Mucosa of descending colon (tissue), 3 donors: ENCODE measurements around the gene C1orf50. TPM values are rescaled to one million over a fixed set of nuclear protein-coding genes. Genes with fewer than 3 reads are reported as not detected.

ENCODE experiments used
- ATAC-seq: fragments of 200-7000 bp; cut with Tn5 transposase; one replicate; pipeline ENCODE4 v1.9.1; 2020; ENCODE audit warnings: mild to moderate bottlenecking, moderate library complexity
- DNase-seq, 3 donors: peaks; one replicate each; pipeline ENCODE4 v3.0.0-alpha.2; 2020
- H3K36me3 ChIP-seq: fragments of 200-600 bp; one replicate; pipeline ENCODE4 v1.8.0; 2021; ENCODE audit warnings: low read depth, mild to moderate bottlenecking
- H3K4me1 ChIP-seq: fragments of 200-600 bp; one replicate; pipeline ENCODE4 v1.8.0; 2021; ENCODE audit warnings: low read depth, mild to moderate bottlenecking
- H3K4me3 ChIP-seq: fragments of 200-600 bp; one replicate; pipeline ENCODE4 v1.8.0; 2021; ENCODE audit warnings: mild to moderate bottlenecking
- H3K9me3 ChIP-seq: fragments of 200-600 bp; one replicate; pipeline ENCODE4 v1.8.0; 2021; ENCODE audit warnings: mild to moderate bottlenecking
- CTCF ChIP-seq: fragments of 200-600 bp; IDR thresholded peaks from one replicate; pipeline ENCODE4 v1.8.0; 2022; ENCODE audit warnings: antibody characterized with exemption, mild to moderate bottlenecking
- intact Hi-C, 2 donors: fragments of 100-400 bp; cut with DNase I in 1 of 2; cut with micrococcal nuclease in 1 of 2; formaldehyde crosslinking; loops; one replicate each; pipeline versions ENCODE4 v1.11.0 to v1.11.1; 2022; cut with DNase I, micrococcal nuclease
- total RNA-seq, 3 donors: library from RNA; stranded (reverse); fragmentation: NEBNext Ultra II Directional in 2 of 3; extraction: Animal tissue kit (Norgen Biotek cat#: 25700) in 2 of 3; gene quantifications; one replicate each; pipeline versions ENCODE4 v1.2.1 to v1.2.4, GENCODE V29; 2021 to 2023
- donor health status: DM: no; HTN: no; CAD: no; lungs with moderate emphysema.
- donor health status: DM: no; HTN: no; CAD: no.
- donor health status: DM: no; HTN: yes; CAD: no.

Gene C1orf50
- total RNA-seq, 3 donors from 2014 or later: 4.4 to 9.8 (median 7.1) TPM

GRCh38 chr1:42741706-42742105, 25.3 kb upstream of the C1orf50 start:
- Histone ChIP-seq H3K36me3 (no peaks in the 10 kb centered on the region), H3K9me3 (no peaks in the 10 kb centered on the region), H3K4me3 (no peak overlapping the region), H3K4me1 (peaks cover 3% of the 10 kb centered on the region)
- ATAC-seq: no peak
- peak in 1 of 3 donors; percentile 5 for DNase-seq
- TF ChIP-seq CTCF: no peak
- intact Hi-C loops: loop anchor here in 1 of 2 donors (10.0 kb wide), 1 partner anchor 167 kb away; no protein-coding TSS in a partner anchor

- TF ChIP-seq CTCF: no peak
- peaks cover 3% of the 10 kb centered on the region for H3K4me1 ChIP-seq
- no peak for ATAC-seq
- H3K9me3 ChIP-seq: no peaks in the 10 kb centered on the region
- peak in 1 of 3 donors; percentile 16 for DNase-seq
- H3K4me3 ChIP-seq: no peak overlapping the region
- intact Hi-C loops: loop anchor here in 1 of 2 donors (10.0 kb wide), 1 partner anchor 167 kb away; no protein-coding TSS in a partner anchor
- H3K36me3 ChIP-seq: no peaks in the 10 kb centered on the region
Measured at GRCh38 chr1:42742141-42742540, 24.9 kb upstream of the C1orf50 start.

DNA sequence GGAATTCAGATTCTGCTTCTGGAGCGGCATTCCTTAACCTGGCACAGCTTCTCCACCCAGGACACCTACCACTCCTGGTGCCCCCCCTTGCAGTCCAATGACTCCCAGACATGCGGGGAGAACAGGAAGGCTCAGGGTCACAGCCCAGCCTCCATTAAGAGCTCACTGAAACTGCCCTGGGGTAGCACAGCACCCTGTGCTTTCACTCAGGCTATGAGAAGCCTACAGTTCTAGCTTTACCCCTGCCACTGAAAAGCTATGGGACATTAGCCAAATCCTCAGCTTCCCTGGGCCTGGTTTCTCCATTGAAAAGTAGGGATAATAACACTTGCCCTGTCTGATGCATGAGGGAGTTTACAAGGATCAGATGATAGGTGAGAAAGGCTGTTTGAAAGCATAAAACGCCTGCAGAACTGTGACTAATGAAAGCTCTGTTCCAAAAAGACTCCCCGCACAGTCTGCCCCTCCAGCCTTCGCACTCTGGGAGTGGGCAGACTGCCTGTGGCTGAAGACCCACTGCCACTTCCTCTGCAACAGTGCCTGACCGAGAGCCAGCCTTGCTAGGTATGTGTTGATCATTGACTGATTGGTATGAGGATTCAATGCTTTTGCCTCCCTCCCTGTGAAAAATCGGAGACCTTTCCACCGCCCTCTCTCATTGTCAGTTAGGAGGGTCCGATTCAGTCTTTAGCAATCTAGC, 24.3 kb upstream of the C1orf50 start:
- DNase-seq: peak in 1 of 3 donors; percentile 1
- Histone ChIP-seq H3K4me1 (peaks cover 3% of the 10 kb centered on the region), H3K4me3 (no peak overlapping the region), H3K36me3 (no peaks in the 10 kb centered on the region), H3K9me3 (no peaks in the 10 kb centered on the region)
- ATAC-seq: no peak
- intact Hi-C loops: loop anchor here in 1 of 2 donors (10.0 kb wide), 1 partner anchor 168 kb away; no protein-coding TSS in a partner anchor
- TF ChIP-seq CTCF: no peak

DNA sequence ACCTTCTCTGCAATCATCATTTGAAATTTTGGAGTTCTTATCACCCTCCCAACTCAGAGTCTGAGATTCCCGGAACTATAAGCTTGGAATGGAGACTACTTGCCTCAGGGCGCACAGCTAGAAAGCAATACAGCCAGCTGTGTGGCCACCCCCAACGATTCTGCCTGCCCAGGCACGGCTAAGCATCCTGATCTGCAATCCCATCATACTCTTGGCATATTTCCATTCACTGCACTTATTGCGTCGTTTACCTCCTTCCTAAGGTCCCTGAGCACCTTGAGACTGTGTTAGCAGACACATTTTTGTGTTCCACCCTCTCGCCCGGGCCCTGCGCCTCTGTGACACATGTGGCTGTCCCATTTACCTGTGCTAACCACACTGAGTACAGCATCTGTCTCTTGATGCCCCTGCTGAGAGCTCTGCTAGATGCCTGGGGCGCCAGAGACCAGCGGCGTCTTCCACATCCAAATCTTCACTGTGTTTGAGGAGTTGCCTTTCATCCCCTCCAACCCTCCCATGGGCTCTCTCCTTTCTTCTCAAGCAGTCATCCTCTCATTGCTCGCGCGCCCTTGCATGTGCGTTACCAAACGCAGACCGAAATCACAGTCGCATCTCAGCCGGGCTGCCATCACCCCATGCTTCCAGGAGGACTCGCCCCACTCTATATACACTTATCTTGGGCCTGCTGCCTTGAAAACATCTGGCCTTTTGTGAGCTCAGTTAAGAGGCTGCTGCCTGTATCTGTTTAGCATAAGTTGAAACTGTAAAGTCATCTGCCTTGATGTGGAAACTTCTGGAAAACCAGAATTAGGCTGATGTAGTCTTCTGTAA, 23.5 kb upstream of the C1orf50 start:
- TF ChIP-seq CTCF: no peak
- intact Hi-C loops: loop anchor here in 1 of 2 donors (10.0 kb wide), 1 partner anchor 169 kb away; no protein-coding TSS in a partner anchor
- no peak overlapping the region for H3K4me3 ChIP-seq
- ATAC-seq (no peak), DNase-seq (peak in 1 of 3 donors; percentile 19)
- H3K4me1 ChIP-seq: peaks cover 3% of the 10 kb centered on the region
- no peaks in the 10 kb centered on the region for H3K9me3 ChIP-seq
- H3K36me3 ChIP-seq: no peaks in the 10 kb centered on the region

DNA sequence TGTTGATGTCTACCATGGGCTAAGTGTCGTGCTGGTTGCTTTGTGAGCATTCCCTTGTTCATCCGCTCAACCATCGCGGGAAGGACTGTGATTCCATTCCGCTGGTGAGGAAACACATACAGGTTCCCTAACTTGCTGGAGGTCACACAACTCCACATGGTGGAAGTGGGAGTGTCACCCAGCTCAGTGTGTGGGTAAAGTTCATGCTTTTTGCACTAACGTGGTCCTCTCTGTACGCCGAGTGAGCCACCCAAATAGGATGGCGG, 23.0 kb upstream of the C1orf50 start:
- ATAC-seq (no peak), DNase-seq (peak in 1 of 3 donors; percentile 2)
- intact Hi-C loops: loop anchor here in 1 of 2 donors (10.0 kb wide), 1 partner anchor 169 kb away; no protein-coding TSS in a partner anchor
- no peak for TF ChIP-seq CTCF
- H3K36me3 ChIP-seq: no peaks in the 10 kb centered on the region
- no peaks in the 10 kb centered on the region for H3K9me3 ChIP-seq
- H3K4me3 ChIP-seq: no peak overlapping the region
- peaks cover 3% of the 10 kb centered on the region for H3K4me1 ChIP-seq
